DMS 273 treated with DMSO at 0.1 percent for 48 hours (cell line): ENCODE results near the gene CCDC8.
"Not testable (repeated sequence)": the region's sequence is repeated elsewhere in the genome, so short reads cannot be mapped to it uniquely, and the experiment has no call there.

ENCODE experiments used
- DNase-seq: peaks from one replicate; lab custom pipeline; 2025; lab: John Stamatoyannopoulos, UW

The CCDC8 gene

DNA sequence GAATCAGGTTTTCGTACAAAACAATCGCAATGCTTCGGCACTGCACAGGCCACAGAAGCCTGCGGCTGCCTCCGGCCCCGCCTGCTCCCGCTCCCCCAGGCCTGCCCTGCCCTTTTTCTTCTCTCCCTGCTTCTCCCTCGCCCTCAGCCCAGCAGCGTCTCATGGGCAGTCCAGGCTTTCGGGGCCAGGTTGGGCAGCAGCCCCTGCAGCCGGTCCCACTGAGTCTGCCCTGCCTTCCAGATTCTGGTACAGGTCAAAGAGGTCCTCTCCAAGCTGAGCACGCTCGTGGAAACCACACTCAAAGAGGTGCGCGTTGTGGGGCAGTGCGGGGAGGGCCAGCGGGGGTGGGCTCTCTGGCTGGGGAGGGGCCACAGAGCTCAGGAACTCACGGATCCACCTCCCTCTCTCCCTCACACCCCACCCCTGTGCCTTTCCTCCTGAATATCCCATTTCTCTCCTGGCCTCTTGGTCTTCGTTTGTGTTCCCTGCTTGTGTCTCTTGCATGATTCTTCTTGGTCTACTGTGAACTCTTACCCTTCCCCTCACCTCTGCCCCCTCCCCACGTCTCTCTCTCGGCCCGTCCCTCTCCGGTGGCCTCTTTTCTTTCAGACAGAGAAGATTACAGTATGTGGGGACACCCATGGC lies 30.1 kb downstream of the CCDC8 start:
- no peak for DNase-seq

DNA sequence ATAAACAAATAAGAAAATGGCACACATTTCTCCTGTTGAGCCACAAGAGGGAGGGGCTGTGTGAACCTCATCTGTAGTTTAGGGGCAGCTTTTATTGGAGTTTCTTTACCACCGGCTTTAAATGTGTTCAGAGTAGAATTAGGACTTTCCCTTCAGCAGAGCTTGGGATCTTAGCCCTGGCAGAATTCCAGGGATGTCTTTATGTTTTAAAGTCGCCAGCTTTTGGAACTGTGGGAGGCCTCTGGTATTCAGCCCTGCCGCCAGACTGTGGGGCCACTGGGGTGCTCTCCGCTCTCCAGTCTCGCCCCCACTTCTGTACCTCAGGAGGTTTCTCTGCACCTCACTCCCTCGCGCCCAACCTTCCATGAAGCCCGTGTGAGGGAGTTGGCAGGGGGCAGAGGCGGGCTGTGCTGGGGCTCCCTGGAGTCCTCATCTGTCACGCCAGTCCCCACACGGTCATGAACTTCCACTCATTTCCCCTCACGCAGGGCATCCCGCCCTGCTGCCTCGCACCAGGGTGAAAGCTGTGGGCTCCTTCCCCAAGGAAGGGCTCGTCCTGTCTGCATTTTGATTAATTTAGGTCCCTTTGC lies 31.5 kb downstream of the CCDC8 start:
- no peak for DNase-seq

DNA sequence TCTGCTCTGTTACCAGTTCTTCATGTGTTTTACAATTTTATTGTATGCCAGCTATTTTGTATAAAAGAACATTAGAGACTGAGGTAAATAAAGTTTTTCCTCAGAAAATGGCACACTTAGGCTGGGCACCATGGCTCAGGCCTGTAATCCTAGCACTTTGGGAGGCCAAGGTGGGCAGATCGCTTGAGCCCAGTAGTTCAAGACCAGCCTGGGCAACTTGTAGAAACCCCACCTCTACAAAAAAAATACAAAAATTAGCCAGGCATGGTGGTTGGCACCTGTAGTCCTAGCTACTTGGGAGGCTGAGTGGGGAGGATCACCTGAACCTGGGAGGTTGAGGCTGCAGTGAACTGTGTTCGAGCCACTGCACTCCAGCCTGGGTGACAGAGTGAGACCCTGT lies 32.0 kb downstream of the CCDC8 start:
- no peak for DNase-seq

DNA sequence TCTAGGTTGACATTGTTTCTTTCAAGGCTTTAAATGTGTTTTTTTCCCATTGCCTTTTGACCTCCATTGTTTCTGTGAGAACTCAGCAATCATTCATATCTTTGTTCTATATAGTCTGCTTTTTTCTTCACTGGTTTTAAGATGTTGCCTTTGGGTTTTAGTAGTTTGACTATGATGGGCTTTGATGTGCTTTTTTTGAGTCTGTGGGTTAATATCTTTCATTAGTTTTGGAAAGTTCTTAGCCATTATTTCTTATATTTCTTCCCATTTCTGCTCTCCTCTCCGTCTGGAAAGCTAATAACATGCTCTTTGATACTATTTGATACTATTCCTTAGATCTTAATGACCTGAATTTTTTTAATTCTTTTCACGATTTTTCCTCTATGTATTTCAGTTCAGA lies 32.7 kb downstream of the CCDC8 start:
- no peak for DNase-seq

DNA sequence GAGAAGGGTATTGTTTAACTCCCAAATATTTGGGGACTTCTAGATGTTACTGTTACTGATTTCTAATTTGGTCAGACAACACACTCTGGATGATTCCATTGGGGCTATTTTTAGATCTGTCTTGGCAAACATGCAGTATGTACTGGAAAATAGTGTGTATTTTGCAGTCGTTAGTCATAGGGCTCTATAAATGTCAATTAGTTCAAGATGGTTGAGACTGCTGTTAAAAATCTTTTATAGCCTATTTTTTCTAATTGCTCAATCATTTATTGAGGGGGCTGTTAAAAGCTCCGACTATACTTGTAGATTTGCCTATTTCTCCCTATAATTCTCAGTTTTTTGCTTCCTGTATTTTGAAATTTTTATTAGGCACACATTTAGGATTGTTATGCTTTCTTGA lies 35.1 kb downstream of the CCDC8 start:
- no peak for DNase-seq

DNA sequence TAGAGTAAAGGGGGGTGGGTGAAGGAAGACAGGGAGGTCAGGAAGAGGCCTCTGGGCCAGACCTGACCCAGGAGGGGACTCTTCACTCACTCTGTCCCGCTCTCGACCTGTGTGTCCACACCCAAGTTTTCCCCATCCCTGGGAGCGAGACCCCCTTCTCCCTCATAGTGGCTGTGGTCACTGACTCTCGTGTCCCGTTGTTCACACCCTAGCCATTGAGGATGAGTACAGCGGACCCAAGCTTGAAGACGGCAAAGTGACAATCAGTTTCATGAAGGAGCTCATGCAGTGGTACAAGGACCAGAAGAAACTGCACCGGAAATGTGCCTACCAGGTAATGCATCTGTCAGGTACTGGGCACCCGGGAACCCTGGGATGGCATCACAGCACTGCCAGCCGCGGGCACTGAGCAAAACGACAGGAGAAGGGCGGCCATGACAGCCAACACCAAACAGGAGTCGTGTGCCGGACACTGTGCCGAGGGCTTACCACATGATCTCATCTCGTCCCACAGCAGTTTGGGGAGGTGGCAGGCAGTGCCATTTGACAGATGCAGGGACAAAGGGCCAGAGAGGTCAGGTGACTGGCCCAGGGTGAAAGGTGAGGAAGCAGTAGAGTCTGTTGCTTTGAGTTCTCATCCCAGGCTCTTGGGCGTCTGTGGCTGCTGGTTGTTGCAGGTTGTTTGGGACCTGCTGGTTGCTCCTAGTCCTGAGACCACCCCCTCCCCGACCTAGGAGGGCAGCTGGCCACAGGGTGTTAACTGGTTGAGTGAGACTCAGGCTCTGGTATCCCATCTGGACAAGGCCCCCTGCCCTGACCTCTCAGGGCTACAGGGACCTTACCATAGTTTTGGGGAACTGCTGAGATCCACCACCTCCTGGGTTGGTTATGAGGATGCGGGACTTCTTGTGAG lies 36.9 kb downstream of the CCDC8 start:
- DNase-seq: no peak

DNA sequence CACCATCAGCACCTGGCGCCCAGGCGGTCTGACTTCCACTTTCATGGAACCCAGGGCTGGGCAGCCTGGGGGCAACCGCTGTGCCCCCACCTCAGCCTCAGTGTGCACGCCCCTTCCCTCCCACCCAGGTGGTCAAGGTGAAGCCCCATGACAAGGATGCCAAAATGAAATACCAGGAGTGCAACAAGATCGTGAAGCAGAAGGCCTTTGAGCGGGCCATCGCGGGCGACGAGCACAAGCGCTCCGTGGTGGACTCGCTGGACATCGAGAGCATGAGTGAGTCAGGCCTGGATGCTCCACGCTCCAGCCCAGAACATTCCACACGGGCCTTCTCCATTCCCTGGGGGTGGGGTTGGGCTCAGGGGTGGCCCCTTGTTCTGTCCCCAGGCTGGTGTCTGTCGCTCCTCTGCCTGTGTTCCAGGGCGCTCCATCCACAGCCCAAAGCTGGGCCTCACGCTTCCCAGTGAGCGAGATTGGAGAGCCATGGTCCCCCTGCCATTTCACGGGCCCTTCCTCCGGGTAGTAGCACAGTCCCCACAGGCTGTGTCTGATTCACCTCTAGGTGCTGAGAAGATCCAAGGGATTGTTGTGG lies 37.8 kb downstream of the CCDC8 start:
- DNase-seq: not testable (repeated sequence)

DNA sequence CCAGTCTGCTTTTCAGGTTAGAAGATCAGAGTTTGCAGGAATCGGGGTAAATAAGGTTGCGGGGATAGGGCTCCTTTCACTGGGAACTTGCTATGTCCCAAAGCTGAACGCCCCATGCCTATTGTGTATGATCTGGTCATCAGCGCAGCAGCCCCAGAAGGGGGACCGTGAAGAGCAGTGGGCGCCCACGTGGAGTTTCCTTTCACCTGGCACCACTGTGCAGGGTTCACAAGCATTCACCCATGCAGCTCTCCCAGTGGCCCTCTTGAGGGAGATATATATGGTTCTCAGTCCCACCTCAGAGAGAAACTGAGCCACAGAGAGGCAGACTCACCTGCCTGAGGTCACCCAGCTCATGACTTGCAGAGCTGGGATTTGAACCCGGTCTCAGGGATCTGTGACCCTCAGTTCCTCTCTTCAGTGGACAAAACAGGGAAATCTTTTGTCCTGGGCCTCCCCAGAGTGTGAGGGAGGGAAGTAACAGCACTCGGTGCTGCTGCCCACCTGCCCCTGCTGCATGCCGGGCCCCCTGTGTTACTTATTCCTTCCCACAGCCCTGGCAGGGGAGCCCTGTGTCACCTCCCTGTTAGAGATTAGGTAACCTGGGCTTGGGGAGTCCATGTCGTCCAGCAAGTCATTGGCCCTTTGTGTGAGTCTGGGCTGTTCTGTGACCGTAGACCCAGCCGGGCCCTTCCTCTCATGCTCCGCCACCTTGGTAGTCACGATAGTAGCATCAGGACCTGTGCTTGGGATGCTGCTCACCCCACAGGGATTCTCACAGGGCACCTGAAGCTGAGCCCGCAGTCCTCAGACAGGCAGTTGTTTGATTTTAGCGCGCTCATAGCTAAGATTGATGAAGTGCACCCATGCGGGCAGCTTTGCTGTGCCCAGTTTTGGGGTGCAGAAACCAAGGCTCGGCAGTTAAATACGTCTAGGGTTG lies 38.6 kb downstream of the CCDC8 start:
- DNase-seq: no peak

DNA sequence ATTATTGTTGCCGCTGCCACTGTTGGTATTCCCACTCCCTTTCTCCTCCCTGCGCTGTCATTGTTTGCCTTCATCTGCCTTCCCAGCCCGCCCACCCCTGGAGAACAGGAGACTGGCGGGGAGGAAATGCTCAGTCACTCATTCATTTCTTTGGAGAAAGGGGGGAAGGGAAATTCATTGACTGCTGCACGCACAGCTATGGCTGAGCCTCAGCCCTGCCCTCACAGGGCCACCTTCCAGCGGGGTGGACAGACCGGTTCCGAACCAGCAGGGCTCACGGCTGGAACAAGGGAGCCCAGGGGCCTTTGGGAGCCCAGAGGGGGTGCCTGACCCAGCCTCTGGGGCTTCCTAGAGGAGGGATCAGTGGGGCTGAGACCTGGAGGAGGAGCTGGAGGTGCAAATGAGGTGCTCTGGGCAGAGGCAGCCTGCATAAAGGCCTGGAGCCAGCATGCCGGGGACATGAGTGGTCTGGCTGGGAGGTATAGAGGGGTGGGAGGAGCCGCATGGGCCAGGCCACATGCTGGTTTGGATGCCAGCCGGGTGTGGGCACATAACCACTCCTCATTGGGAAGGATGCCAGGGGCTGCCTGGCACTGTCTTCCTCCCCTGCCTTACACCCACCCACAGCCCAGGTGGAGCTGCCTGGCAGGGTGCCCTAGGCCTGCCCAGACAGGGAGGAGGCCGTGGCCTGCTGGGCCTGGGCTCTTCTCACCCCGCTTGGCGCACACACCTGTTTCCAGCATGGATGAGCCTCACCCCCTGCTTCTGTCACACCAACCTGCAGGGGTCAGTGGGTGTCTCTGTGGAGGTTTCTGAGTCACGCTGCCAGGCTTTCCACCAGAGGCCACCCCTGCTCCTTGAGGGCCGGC lies 39.6 kb downstream of the CCDC8 start:
- DNase-seq: peak; percentile 97

DNA sequence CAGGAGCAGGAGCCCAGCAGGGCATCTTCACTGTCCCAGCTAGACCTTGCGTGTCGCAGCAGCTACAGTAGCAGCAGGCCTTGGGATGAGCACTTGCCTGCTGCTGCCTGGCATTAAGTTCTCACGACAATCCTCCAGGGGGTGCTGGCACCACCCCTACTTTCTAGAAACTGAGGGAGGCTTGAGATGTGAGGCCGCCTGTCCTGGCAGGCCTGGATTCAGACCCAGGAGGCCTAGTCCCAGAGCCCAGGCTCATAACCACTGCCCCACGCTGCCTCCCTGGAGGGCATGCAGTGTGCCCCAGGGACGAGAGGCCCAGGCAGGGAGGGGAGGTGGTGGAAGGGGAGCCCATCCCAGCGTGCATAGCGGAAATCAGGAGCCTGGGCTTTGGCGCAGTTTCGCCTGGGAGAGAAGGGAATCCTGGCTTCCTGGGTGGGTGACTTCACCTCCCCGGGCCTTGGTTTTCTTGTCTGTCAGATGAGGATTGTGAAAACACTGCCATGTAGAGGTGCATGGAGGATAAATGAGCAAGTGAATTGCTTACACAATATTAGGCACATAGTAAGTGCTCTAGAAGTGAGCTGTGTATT lies 40.4 kb downstream of the CCDC8 start:
- DNase-seq: peak; percentile 33

DNA sequence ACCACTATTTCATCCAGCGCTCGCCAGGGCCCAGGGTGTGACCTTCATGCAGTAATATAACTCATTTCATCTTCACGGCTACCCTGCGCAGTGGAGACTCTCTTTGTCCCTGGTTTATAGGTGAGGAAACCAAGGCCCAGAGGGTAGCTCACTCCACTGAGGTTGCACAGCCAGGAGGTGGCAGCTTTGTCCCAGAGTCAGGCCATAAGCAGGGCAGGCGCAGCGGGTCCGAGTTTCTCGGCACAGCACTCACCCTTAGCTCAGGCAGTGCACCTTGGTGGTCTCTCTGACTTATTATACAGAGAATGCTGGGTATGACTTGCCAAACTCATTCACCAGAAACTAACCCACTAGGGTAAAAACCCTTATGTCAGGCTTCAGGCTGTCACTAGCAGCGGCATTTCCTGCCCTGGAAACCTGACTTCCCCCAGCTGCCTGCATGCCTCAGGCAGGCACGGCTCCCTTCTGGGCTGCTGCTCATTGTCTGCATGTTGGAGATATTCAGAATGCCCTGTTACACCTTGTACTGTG lies 41.9 kb downstream of the CCDC8 start:
- DNase-seq: no peak

DNA sequence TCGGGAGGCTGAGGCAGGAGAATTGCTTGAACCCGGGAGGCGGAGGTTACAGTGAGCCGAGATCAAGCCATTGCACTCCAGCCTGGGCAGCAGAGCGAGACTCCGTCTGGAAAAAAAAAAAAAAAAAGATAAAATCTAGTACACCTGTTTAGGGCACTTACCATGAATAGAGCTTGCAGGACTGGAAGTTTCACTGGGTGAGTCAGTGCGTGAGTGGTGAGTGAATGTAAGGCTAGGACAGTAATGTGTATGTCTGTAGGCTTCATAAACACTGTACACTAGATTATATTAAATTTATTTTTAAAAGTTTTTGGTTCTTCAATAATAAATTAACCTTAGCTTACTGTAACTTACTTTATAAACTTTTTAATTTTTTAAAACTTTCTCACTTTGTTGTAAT lies 43.5 kb downstream of the CCDC8 start:
- no peak for DNase-seq

DNA sequence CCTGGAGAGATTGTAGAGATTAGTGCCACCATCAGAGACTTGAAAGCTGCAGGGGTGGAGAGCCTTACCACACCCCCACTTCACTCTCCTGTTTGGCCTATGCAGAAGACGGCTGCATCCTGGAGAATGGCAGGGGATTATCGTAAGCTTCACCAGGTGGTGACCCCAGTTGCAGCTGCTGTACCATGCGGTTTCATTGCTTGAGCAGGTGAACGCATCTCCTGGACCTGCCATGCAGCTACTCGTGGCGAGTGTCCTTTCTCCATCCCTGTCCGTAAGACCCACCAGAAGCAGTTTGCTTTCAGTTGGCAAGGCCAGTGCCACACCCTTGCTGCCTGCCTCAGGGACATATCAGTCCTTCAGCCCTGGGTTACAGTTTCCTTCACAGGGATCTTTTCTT lies 45.2 kb downstream of the CCDC8 start:
- no peak for DNase-seq

DNA sequence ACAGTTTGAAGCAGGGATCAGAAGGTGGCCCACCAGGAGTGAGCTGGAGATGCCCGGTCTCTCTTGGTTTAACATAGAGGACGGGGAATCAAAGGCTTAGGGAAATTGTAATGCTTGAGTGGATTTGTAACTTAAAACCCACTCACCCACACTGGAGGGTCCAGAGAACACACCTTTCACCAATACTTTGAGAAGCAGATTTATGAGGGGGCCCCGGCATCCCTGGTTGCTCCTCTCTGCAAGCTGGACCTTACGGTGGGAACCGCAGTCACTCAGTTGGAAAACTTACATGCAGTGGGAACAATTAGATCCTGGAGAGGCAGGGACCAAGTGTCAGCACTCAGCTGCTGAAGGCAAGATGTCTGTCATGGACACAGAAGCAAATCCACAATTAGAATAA lies 45.9 kb downstream of the CCDC8 start:
- no peak for DNase-seq

DNA sequence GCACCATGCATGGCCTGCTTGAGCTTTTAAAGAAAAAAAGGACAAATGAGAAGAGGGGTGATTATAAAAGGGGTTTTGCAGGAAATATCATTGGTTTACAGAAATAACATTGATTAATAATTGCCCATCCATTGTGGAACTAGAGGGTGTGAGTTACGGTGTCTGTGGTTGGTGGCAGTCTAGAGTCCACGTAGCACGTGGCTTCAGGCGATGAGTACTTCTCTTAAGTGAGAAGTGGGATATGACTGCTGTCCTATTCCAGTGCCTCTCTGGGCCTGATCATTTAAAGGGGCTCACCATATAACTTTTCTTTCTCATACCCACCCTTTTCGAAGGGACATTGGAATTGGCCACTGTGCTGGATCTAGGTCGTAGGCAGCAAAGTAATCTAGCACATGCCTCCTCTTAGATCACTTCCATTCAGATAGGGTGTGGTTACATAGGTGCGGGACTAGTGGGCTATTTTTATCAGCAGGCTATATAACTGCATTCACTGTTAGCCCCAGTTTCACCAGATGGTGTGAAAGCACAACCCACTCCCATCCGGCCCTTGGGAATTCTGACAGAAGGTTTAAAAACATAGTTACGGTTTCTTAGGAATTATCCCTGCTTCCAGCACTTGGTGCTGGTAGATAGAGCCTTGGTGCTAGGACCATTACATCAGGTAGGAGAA lies 46.6 kb downstream of the CCDC8 start:
- peak; percentile 86 for DNase-seq

DNA sequence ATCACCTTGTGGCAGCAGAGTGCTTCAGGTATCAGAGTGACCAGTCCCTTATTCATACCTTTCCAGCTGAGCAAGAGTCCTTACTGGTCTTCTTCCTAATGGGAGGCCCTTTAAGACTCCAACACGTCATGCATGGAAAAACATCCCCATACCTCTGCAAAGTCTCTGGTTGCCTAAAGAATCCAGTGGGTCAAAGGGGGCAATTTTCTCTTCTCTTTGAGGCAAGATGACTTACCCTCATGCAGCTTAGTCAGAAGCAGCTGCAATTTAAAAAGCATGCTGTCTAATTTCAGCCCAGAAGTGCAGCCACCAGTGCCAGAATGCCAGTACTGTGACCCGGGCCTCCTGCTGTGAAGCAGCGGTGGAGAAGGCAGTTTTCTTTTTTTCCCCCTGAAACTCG lies 47.8 kb downstream of the CCDC8 start:
- DNase-seq: no peak

DNA sequence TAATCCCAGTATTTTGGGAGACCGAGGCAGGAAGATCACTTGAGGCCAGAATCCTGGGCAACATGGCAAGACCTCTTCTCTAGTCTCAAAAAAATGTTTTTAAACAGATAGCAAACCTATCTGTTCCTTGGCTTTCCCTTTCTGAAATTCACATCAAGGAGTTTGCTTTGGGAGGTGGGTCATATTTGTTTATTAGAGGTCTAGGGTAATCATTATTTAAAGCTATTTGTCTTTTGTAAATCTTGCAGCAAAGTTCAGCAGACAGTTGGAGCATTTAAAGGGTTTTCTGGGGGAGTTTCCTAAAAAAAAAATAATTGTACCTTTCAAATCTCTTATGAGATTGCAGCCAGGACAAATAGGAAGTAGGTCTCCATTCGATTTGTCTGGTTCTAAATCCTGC lies 49.0 kb downstream of the CCDC8 start:
- no peak for DNase-seq

DNA sequence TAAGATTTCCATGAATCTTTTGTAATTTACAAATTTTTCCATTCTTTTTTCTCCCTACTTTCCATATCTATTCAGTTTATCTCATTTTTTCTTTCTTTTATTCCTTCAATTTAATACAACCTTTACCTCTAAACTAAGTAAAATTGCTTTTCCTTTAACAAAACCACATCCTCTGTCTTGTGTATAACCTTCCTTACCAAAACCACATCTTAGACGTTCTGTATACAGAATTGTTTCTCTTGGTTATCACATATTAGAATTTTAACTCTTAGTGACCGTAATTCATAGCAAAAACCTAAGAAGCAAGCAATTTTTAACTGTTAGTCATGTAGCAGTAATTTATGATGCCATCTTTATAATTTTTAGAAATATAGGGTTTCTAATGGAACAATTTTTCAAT lies 51.4 kb downstream of the CCDC8 start:
- DNase-seq: no peak
